ENCODE data around the gene MTPN.
A peak's percentile ranks its signal among the peaks of the same experiment; 100 is the strongest.

MTPN gene
- total RNA-seq: 144 to 202 (median 192) reads per million in 4 experiments

GRCh38 chr7:135977007-135977741 is at the start of gene MTPN:
Gene MTPN (minus strand): TSS chr7:135977359. CDS start chr7:135977100, 259 bp downstream.
- DNase-seq: peak; percentile 99

- DNase-seq: no peak
Measured at GRCh38 chr7:136026209-136026608, 49.0 kb upstream of the MTPN start.

GRCh38 chr7:136023134-136023869 is 46.1 kb upstream of the MTPN start:
- no peak for DNase-seq

- DNase-seq: no peak
Measured at GRCh38 chr7:136020556-136020955, 43.4 kb upstream of the MTPN start.

- no peak for DNase-seq
Measured at GRCh38 chr7:136018104-136018503, 40.9 kb upstream of the MTPN start.

- DNase-seq: no peak
Measured at GRCh38 chr7:136016649-136017395, 39.7 kb upstream of the MTPN start.

GRCh38 chr7:136015638-136016037 is 38.5 kb upstream of the MTPN start:
- no peak for DNase-seq

- no peak for DNase-seq
Measured at GRCh38 chr7:136014659-136015058, 37.5 kb upstream of the MTPN start.

- no peak for DNase-seq
Measured at GRCh38 chr7:136012238-136012637, 35.1 kb upstream of the MTPN start.

- no peak for DNase-seq
Measured at GRCh38 chr7:136009488-136010079, 32.4 kb upstream of the MTPN start.

- no peak for DNase-seq
Measured at GRCh38 chr7:136006208-136006607, 29.0 kb upstream of the MTPN start.

- DNase-seq: no peak
Measured at GRCh38 chr7:136004083-136004482, 26.9 kb upstream of the MTPN start.

- no peak for DNase-seq
Measured at GRCh38 chr7:136002802-136003201, 25.6 kb upstream of the MTPN start.

- no peak for DNase-seq
Measured at GRCh38 chr7:136000288-136000913, 23.2 kb upstream of the MTPN start.

- no peak for DNase-seq
Measured at GRCh38 chr7:135998081-135998480, 20.9 kb upstream of the MTPN start.

GRCh38 chr7:135995748-135996147 is 18.6 kb upstream of the MTPN start:
- DNase-seq: no peak

GRCh38 chr7:135994466-135995205 is 17.5 kb upstream of the MTPN start:
- DNase-seq: no peak

- no peak for DNase-seq
Measured at GRCh38 chr7:135993950-135994349, 16.8 kb upstream of the MTPN start.

GRCh38 chr7:135991906-135992305 is 14.7 kb upstream of the MTPN start:
- DNase-seq: no peak

- DNase-seq: no peak
Measured at GRCh38 chr7:135991322-135991721, 14.2 kb upstream of the MTPN start.

GRCh38 chr7:135990258-135990657 is 13.1 kb upstream of the MTPN start:
- no peak for DNase-seq
